Omental fat pad (tissue), 4 donors: ENCODE measurements around the gene MACROD2. TPM values are rescaled to one million over a fixed set of nuclear protein-coding genes. Genes with fewer than 3 reads are reported as not detected.

ENCODE experiments used
- ATAC-seq: fragments of 150-250 bp; one replicate; pipeline ENCODE4 v1.9.1; 2016; ENCODE audit warnings: mild to moderate bottlenecking, moderate library complexity; ENCODE audit not compliant: low FRiP score
- DNase-seq: peaks from one replicate; pipeline ENCODE4 v3.0.0-alpha.2; 2019; ENCODE audit warnings: low spot score
- CTCF ChIP-seq, 3 donors: fragments of 450-650 bp; IDR thresholded peaks; one replicate each; pipeline ENCODE4 v1.5.1; 2016 to 2017; ENCODE audit warnings: antibody characterized with exemption in 3 of 3, mild to moderate bottlenecking in 3 of 3, moderate library complexity in 2 of 3
- total RNA-seq, 4 donors: library from RNA; depleted of rRNA; stranded (reverse); fragments of >200 nt; gene quantifications; one replicate each; pipeline ENCODE4 v1.1.0, GENCODE V29; 2016

Gene MACROD2
- total RNA-seq, 4 donors from 2014 or later, result 6.8 to 54.1 (median 7.4) TPM

DNA sequence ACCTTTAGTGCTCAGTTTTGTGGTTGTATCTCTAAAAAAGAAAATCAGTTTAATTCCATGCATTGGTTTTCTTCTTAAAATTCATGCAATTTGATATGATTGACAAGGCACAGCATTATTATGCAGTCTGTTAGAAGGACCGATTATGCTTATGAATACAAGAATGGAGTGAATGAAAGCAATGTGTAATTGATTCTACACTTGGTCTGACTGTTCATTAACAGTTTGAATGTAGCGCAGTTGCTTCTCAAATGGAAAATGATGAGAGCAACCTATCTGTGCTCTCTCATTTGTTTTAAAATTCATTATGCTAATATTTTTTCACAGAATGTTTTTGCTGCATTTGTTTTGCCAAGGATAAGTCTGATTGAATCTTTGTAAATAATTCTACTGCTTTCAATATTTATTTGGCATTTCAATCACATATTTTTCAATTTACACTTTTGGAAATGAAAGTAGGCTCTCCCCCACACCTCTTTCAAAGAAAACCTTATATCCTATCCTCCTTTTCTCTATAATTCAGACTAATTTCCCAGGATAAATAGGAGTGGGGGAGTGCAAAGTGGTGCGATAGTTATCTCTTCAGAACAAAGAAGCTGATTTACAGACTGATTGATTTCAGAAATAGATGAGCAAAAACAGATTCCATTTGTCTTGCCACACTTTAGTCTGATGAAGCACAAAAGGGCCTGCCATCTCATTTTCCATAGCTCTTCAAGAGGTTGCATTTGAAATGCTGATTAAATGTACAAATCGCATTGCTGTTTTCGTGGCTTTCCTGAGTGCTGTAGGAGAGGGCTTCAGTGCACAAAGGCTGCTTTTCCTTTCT, 1227.4 kb downstream of the MACROD2 start:
- ATAC-seq (no peak), DNase-seq (no peak)
- TF ChIP-seq CTCF (IDR thresholded peaks at IDR 0.05), result no peak

GRCh38 chr20:15224199-15224598, 1228.9 kb downstream of the MACROD2 start:
- ATAC-seq, result no peak
- no peak for TF ChIP-seq CTCF (IDR thresholded peaks at IDR 0.05)
- DNase-seq, result no peak

DNA sequence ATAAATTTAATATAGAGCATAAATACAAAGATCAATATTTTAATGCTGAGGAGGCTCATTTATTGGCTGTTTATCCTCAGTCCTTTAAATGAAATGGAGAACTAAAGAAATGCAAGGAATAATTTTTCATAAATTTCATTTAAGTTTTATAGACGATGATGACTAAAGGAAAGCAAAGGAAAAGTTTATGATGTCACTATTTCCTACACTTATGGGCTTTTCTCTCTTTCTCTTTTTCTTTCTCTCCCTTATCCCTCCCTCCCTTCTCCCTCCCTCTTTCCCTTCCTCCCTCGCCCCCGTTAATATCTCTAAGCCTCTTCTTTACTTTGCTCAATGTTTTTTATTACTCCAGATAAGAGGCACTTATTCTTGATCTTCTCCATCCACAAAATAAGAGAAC, 1231.8 kb downstream of the MACROD2 start:
- DNase-seq (no peak), ATAC-seq (no peak)
- no peak for TF ChIP-seq CTCF (IDR thresholded peaks at IDR 0.05)

GRCh38 chr20:15232243-15232642, 1236.9 kb downstream of the MACROD2 start:
- ATAC-seq (no peak), DNase-seq (no peak)
- no peak for TF ChIP-seq CTCF (IDR thresholded peaks at IDR 0.05)

DNA sequence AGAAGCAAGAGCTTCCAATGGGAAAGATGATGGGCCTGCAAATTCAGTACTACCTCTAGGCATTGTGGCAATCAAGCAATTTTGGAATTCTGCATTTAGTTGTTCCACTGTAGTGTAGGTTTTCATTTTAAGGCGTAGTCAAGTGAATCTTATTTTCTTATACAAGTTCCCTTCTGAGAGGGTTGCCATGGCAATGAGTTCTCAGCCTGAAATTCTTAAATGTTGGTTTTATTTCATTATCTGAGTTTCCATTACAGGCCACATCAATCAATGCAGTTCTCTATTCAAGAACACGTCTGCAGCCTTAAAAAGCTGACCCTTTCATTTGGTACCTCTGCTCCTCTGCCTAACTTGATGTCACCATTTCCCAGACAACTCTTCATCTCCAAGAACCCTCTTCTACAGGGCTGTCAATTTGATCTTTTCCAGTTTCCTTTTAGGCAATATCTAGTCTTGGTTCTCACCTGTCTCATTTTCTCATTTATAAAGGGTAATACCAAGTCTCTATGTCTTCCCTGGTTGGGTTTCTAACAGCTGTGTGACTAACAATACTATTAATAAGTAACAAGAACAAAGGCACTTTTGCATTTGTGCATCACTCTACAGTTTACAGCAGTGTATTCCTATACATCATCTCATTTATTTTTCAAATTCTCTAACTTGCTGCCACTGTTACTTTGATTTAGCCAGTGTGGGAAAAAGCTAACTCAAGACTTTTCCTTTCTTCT, 1240.3 kb downstream of the MACROD2 start:
- ATAC-seq (no peak), DNase-seq (no peak)
- no peak for TF ChIP-seq CTCF (IDR thresholded peaks at IDR 0.05)

GRCh38 chr20:15236812-15237211, 1241.5 kb downstream of the MACROD2 start:
- DNase-seq, result no peak
- ATAC-seq, result no peak
- no peak for TF ChIP-seq CTCF (IDR thresholded peaks at IDR 0.05)
